ENCODE data around the gene SLC25A28. TPM values are rescaled to one million over a fixed set of nuclear protein-coding genes. Genes with fewer than 3 reads are reported as not detected.

SLC25A28 gene
- polyA plus RNA-seq (ENCODE audit: insufficient read length in 3 of 3): 10 to 100 TPM; 36.6 to 50.8 (median 38.2) TPM
- long read RNA-seq, donor 1, transcript SLC25A28-201 (4 exons, 1,451 nt): major isoform, 6 of 18 reads
- long read RNA-seq, donor 1, partial matches to known transcripts: 10 of 18 reads
- long read RNA-seq, donor 1, other reads (novel, unspliced or antisense): 0 of 18 reads
- long read RNA-seq, donor 2, transcript SLC25A28-201 (4 exons, 1,451 nt): major isoform, 6 of 15 reads
- long read RNA-seq, donor 2, partial matches to known transcripts: 5 of 15 reads
- long read RNA-seq, donor 2, other reads (novel, unspliced or antisense): 0 of 15 reads
- long read RNA-seq, donor 3, transcript SLC25A28-201 (4 exons, 1,451 nt): major isoform, 11 of 13 reads
- long read RNA-seq, donor 3, partial matches to known transcripts: 0 of 13 reads
- long read RNA-seq, donor 3, other reads (novel, unspliced or antisense): 0 of 13 reads
- long read RNA-seq, donor 4, transcript SLC25A28-201 (4 exons, 1,451 nt): major isoform, 9 of 11 reads
- long read RNA-seq, donor 4, partial matches to known transcripts: 0 of 11 reads
- long read RNA-seq, donor 4, other reads (novel, unspliced or antisense): 0 of 11 reads
- long read RNA-seq, donor 5: 0 reads
- long read RNA-seq, donor 6, transcript SLC25A28-201 (4 exons, 1,451 nt): major isoform, 7 of 12 reads
- long read RNA-seq, donor 6, transcript SLC25A28-203 (2 exons, 581 nt): minor isoform, 5 of 12 reads
- long read RNA-seq, donor 6, partial matches to known transcripts: 0 of 12 reads
- long read RNA-seq, donor 6, other reads (novel, unspliced or antisense): 0 of 12 reads
- long read RNA-seq, donor 7, transcript SLC25A28-201 (4 exons, 1,451 nt): major isoform, 8 of 8 reads
- long read RNA-seq, donor 7, partial matches to known transcripts: 0 of 8 reads
- long read RNA-seq, donor 7, other reads (novel, unspliced or antisense): 0 of 8 reads
- long read RNA-seq, donor 8, transcript SLC25A28-201 (4 exons, 1,451 nt): major isoform, 9 of 23 reads
- long read RNA-seq, donor 8, partial matches to known transcripts: 12 of 23 reads
- long read RNA-seq, donor 8, other reads (novel, unspliced or antisense): 0 of 23 reads
- long read RNA-seq, donor 9, partial matches to known transcripts: 0 of 6 reads
- long read RNA-seq, donor 9, other reads (novel, unspliced or antisense): 0 of 6 reads
- long read RNA-seq, donor 10, transcript SLC25A28-201 (4 exons, 1,451 nt): major isoform, 8 of 9 reads
- long read RNA-seq, donor 10, partial matches to known transcripts: 0 of 9 reads
- long read RNA-seq, donor 10, other reads (novel, unspliced or antisense): 0 of 9 reads
- long read RNA-seq, donor 11, transcript SLC25A28-201 (4 exons, 1,451 nt): major isoform, 8 of 9 reads
- long read RNA-seq, donor 11, partial matches to known transcripts: 0 of 9 reads
- long read RNA-seq, donor 11, other reads (novel, unspliced or antisense): 0 of 9 reads
- long read RNA-seq, donor 12, partial matches to known transcripts: 0 of 6 reads
- long read RNA-seq, donor 12, other reads (novel, unspliced or antisense): 0 of 6 reads
- long read RNA-seq, donor 13: 0 reads
- long read RNA-seq, donor 14, transcript SLC25A28-201 (4 exons, 1,451 nt): major isoform, 6 of 7 reads
- long read RNA-seq, donor 14, partial matches to known transcripts: 0 of 7 reads
- long read RNA-seq, donor 14, other reads (novel, unspliced or antisense): 0 of 7 reads
- long read RNA-seq, donor 15, partial matches to known transcripts: 0 of 3 reads
- long read RNA-seq, donor 15, other reads (novel, unspliced or antisense): 0 of 3 reads
- long read RNA-seq, donor 16, transcript SLC25A28-201 (4 exons, 1,451 nt): major isoform, 19 of 38 reads
- long read RNA-seq, donor 16, transcript SLC25A28-203 (2 exons, 581 nt): minor isoform, 7 of 38 reads
- long read RNA-seq, donor 16, partial matches to known transcripts: 7 of 38 reads
- long read RNA-seq, donor 16, other reads (novel, unspliced or antisense): 5 of 38 reads

- DNase-seq (ENCODE audit: extremely low read depth in 1 of 11, low read depth in 9 of 11, low spot score in 4 of 11): peak; percentile 92 to 100 (median 98)
Observed at GRCh38 chr10:99619851-99620710, at the start of gene SLC25A28. SLC25A28 (minus strand) TSS chr10:99620439; CDS start chr10:99620335, 104 bp downstream.

- DNase-seq (ENCODE audit: extremely low read depth in 1 of 11, low read depth in 9 of 11, low spot score in 4 of 11): no peak
Observed at GRCh38 chr10:99667108-99667751, 47.0 kb upstream of the SLC25A28 start.

GRCh38 chr10:99665304-99665703 lies 45.1 kb upstream of the SLC25A28 start:
- DNase-seq (ENCODE audit: extremely low read depth in 1 of 11, low read depth in 9 of 11, low spot score in 4 of 11): no peak

- DNase-seq (ENCODE audit: extremely low read depth in 1 of 11, low read depth in 9 of 11, low spot score in 4 of 11): no peak
Observed at GRCh38 chr10:99661377-99661763, 41.1 kb upstream of the SLC25A28 start.

- DNase-seq (ENCODE audit: extremely low read depth in 1 of 11, low read depth in 9 of 11, low spot score in 4 of 11): no peak
Observed at GRCh38 chr10:99660662-99661376, 40.6 kb upstream of the SLC25A28 start.

- no peak for DNase-seq (ENCODE audit: extremely low read depth in 1 of 11, low read depth in 9 of 11, low spot score in 4 of 11)
Observed at GRCh38 chr10:99659868-99660366, 39.7 kb upstream of the SLC25A28 start.

GRCh38 chr10:99659031-99659867 lies 39.0 kb upstream of the SLC25A28 start, which contains the start of gene ENTPD7:
ENTPD7 (plus strand) TSS chr10:99659509; CDS start chr10:99659957, 448 bp downstream.
- peak; percentile 72 to 95 (median 92) for DNase-seq (ENCODE audit: extremely low read depth in 1 of 11, low read depth in 9 of 11, low spot score in 4 of 11)

- peak in 2 of 11 donors; percentile 16 to 20 for DNase-seq (ENCODE audit: extremely low read depth in 1 of 11, low read depth in 9 of 11, low spot score in 4 of 11)
Observed at GRCh38 chr10:99658622-99659030, 38.4 kb upstream of the SLC25A28 start.

GRCh38 chr10:99656199-99657064 lies 36.2 kb upstream of the SLC25A28 start:
- no peak for DNase-seq (ENCODE audit: extremely low read depth in 1 of 11, low read depth in 9 of 11, low spot score in 4 of 11)

- no peak for DNase-seq (ENCODE audit: extremely low read depth in 1 of 11, low read depth in 9 of 11, low spot score in 4 of 11)
Observed at GRCh38 chr10:99654390-99655175, 34.3 kb upstream of the SLC25A28 start.

GRCh38 chr10:99652800-99653390 lies 32.7 kb upstream of the SLC25A28 start:
- no peak for DNase-seq (ENCODE audit: extremely low read depth in 1 of 11, low read depth in 9 of 11, low spot score in 4 of 11)

- no peak for DNase-seq (ENCODE audit: extremely low read depth in 1 of 11, low read depth in 9 of 11, low spot score in 4 of 11)
Observed at GRCh38 chr10:99648717-99649116, 28.5 kb upstream of the SLC25A28 start.
